Choroid plexus epithelial cell (primary cell): Measurements from ENCODE around the gene HOXD12.

ENCODE experiments used
- DNase-seq: peaks from one replicate; pipeline ENCODE4 v3.0.0-alpha.2; 2010; ENCODE audit warnings: low read depth
- H3K4me3 ChIP-seq: 2 replicates; pipeline ENCODE4 v1.5.1; 2011; ENCODE audit warnings: low read depth, mild to moderate bottlenecking, control low read depth, low read length, moderate library complexity
- TF ChIP-seq, protein P1 (sequence below): conservative IDR thresholded peaks from 2 replicates; pipeline ENCODE4 v1.5.1; 2011; ENCODE audit warnings: low read depth, mild to moderate bottlenecking, control low read depth, inconsistent platforms, low read length, moderate library complexity

HOXD12 gene

DNA sequence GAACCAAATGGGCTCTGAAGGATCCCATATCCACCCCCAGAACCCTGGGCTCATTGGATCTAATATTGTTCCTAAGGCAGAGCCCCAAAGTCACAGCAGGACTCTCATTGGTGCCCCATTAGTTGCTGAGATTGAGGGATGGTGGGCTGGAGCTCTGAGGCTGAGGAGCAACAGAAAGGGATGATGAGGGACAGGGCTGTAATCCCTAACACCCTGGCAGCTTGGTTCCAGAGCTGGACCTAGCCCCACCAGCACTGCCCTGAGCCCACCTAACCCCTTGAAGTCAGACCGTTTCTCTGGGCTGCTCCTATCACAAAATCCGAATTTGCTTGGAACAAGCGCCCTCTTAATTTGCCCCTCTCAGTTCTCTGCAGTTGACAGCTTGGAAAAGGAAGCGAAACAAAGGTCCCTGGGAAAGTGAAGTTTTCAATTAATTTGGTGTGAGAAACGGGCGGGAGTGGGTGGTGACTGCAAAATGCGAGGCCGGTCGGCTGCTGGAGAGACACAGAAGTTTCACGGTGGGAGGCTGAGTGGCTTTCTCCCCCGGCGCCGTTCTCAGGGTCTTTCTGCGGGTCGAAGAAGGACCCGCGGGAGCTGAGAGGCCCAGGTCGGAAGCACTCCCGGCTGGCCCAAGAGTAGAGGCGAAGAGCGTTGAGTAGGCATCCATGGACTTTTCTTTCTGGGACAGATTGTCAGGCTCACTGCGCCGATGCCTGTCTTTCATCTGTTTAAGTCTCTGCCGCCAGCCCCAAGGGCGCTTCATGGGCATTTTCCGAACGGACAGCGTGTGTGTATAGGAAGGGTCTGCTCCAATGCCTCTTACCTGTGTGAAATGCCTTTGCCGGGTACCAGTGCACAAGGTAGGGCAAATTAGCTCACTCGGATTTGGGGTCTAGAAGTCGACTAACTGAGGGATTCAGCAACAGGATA lies 8.0 kb upstream of the HOXD12 start:
- DNase-seq = no peak
- H3K4me3 ChIP-seq = no peak overlapping the region
- TF ChIP-seq, protein P1, sequence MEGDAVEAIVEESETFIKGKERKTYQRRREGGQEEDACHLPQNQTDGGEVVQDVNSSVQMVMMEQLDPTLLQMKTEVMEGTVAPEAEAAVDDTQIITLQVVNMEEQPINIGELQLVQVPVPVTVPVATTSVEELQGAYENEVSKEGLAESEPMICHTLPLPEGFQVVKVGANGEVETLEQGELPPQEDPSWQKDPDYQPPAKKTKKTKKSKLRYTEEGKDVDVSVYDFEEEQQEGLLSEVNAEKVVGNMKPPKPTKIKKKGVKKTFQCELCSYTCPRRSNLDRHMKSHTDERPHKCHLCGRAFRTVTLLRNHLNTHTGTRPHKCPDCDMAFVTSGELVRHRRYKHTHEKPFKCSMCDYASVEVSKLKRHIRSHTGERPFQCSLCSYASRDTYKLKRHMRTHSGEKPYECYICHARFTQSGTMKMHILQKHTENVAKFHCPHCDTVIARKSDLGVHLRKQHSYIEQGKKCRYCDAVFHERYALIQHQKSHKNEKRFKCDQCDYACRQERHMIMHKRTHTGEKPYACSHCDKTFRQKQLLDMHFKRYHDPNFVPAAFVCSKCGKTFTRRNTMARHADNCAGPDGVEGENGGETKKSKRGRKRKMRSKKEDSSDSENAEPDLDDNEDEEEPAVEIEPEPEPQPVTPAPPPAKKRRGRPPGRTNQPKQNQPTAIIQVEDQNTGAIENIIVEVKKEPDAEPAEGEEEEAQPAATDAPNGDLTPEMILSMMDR = no peak

DNA sequence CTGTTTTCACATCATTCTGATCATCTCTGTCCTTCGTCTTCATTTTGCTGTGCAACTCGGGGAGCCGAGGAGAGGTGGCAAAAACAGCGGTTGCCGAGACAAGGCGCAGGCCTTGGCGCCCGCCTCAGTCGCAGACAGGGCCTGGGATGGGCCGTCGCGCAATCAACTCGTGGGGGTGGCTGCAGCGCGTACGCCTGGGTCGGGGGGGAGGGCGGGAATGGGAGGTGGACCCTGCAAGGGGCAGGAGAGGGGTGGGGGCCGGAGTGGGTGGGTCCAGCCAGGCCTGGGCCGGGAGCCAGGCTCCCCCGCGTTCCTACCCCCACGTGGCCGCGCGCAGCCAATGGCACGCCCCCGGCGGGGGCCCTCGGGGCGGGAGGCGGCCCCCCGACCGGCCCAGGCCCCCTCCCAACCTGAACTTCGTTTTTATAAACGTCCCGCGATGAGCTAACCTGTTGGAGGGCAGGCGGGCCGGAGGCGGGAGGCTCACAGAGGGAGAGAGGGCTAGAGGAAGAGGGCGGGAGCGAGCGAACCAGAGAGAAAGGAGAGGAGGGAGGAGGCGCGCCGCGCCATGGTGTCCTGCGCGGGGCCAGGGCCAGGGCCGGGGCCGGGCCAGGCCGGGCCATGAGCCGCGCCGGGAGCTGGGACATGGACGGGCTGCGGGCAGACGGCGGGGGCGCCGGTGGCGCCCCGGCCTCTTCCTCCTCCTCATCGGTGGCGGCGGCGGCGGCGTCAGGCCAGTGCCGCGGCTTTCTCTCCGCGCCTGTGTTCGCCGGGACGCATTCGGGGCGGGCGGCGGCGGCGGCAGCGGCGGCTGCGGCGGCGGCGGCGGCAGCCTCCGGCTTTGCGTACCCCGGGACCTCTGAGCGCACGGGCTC lies 7.1 kb upstream of the HOXD12 start, which contains the start of gene HOXD13:
Gene HOXD13, plus strand, starts transcription at position 452 of the 875 bp plus-strand sequence. Its CDS starts 170 bp downstream, at position 622.
- no peak for DNase-seq
- H3K4me3 ChIP-seq = no peak within 1 kb of the TSS
- TF ChIP-seq, protein P1 = no peak

DNA sequence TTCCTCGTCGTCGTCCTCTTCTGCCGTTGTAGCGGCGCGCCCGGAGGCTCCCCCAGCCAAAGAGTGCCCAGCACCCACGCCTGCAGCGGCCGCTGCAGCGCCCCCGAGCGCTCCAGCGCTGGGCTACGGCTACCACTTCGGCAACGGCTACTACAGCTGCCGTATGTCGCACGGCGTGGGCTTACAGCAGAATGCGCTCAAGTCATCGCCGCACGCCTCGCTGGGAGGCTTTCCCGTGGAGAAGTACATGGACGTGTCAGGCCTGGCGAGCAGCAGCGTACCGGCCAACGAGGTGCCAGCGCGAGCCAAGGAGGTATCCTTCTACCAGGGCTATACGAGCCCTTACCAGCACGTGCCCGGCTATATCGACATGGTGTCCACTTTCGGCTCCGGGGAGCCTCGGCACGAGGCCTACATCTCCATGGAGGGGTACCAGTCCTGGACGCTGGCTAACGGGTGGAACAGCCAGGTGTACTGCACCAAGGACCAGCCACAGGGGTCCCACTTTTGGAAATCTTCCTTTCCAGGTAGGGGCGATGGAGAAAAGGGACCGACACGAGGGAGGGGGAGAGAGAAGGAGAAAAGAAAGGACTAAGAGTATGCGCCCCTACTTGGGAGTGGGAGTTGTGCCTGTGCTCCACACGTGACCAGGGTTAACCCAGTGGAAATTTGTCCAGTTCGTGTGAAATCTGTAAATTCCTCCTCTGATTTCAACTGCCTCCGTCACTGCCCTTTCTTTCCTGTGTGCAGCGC lies 6.3 kb upstream of the HOXD12 start:
- TF ChIP-seq, protein P1 = no peak
- H3K4me3 ChIP-seq = no peak overlapping the region
- no peak for DNase-seq

DNA sequence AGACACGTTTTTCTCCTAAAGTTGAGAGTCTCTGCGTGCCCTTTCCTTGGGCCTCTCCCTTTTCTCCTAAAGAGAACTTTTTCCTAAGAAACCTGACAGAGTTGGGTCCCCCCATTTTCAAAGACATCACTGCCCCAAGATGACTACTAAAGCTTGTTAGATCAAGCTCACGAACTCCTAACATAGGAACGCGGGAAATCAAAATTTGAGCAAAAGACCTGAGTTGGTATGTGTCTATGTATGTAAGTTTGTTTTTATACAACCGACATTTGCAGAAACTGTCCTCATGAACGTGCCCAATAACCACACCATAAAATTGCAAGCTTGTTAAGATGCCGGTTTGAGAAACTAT lies 5.7 kb upstream of the HOXD12 start:
- H3K4me3 ChIP-seq = no peak overlapping the region
- TF ChIP-seq, protein P1 = no peak

DNA sequence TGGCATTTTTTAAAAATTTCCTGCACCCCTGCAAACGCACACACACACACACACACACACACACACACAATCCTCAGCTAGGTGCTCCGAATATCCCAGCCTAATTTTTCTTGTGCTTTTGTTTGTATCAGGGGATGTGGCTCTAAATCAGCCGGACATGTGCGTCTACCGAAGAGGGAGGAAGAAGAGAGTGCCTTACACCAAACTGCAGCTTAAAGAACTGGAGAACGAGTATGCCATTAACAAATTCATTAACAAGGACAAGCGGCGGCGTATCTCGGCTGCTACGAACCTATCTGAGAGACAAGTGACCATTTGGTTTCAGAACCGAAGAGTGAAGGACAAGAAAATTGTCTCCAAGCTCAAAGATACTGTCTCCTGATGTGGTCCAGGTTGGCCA lies 5.2 kb upstream of the HOXD12 start:
- no peak for DNase-seq
- TF ChIP-seq, protein P1 = no peak
- no peak overlapping the region for H3K4me3 ChIP-seq

More for the DNA sequence above, 5.7 kb upstream of the HOXD12 start:
- no peak for DNase-seq

DNA sequence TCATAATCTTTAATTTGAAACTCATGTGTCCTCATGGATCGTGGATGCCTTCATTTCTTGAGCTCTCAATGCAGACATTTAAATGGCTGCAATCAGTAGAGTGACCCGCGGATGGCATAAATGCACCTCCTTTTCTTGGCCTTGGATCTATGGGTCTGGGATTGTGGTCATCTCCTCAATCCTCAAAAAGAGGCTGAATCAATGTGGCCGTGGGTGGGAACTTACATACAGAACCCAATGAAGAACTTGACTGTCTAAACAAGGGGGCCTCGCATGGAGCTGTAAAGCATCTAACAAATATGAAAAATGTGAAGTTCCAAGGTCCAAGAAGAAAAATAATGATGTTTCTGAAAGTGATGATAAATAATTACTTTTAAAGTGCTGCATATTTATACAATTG lies 4.2 kb upstream of the HOXD12 start:
- TF ChIP-seq, protein P1 = no peak

More for the DNA sequence above, 4.2 kb upstream of the HOXD12 start:
- DNase-seq = no peak
- no peak overlapping the region for H3K4me3 ChIP-seq
